GM18909 (cell line): Measurements from ENCODE around the gene PARP14.
"Not testable (repeated sequence)": the region's sequence is repeated elsewhere in the genome, so short reads cannot be mapped to it uniquely, and the experiment has no call there.

Experiments used
- ATAC-seq: cut with Tn5 transposase; IDR thresholded peaks from one replicate; pipeline ENCODE4 v1.9.1; 2021; ENCODE audit warnings: mild to moderate bottlenecking; ENCODE audit not compliant: unreplicated experiment, poor library complexity

The PARP14 gene

GRCh38 chr3:122674339-122674738, 6.3 kb upstream of the PARP14 start:
- no peak for ATAC-seq

GRCh38 chr3:122676759-122677158, 3.9 kb upstream of the PARP14 start:
- no peak for ATAC-seq

GRCh38 chr3:122677216-122677615, 3.4 kb upstream of the PARP14 start:
- ATAC-seq, result no peak

- ATAC-seq, result no peak
These were observed 2.1 kb upstream of the PARP14 start for GRCh38 chr3:122678506-122678905.

- ATAC-seq, result peak; percentile 47
These were observed 1.4 kb upstream of the PARP14 start for GRCh38 chr3:122679085-122679881.

- ATAC-seq, result peak; percentile 6
These were observed 661 bp upstream of the PARP14 start for GRCh38 chr3:122679882-122680474.

- ATAC-seq, result no peak
These were observed 790 bp downstream of the PARP14 start for GRCh38 chr3:122681284-122681973.

GRCh38 chr3:122681974-122682409, 1.4 kb downstream of the PARP14 start:
- no peak for ATAC-seq

- ATAC-seq, result not testable (repeated sequence)
These were observed 2.3 kb downstream of the PARP14 start for GRCh38 chr3:122682778-122683411.

GRCh38 chr3:122687298-122687697, 6.7 kb downstream of the PARP14 start:
- no peak for ATAC-seq

- no peak for ATAC-seq
These were observed 8.4 kb downstream of the PARP14 start for GRCh38 chr3:122688996-122689395.

GRCh38 chr3:122689587-122689986, 8.9 kb downstream of the PARP14 start:
- no peak for ATAC-seq

- no peak for ATAC-seq
These were observed 9.5 kb downstream of the PARP14 start for GRCh38 chr3:122690096-122690495.

- ATAC-seq, result peak; percentile 79
These were observed 10.6 kb downstream of the PARP14 start for GRCh38 chr3:122691195-122691594.

GRCh38 chr3:122692674-122693073, 12.0 kb downstream of the PARP14 start:
- no peak for ATAC-seq

GRCh38 chr3:122694966-122695365, 14.3 kb downstream of the PARP14 start:
- ATAC-seq, result peak; percentile 43

- no peak for ATAC-seq
These were observed 15.4 kb downstream of the PARP14 start for GRCh38 chr3:122695927-122696561.

- ATAC-seq, result peak; percentile 67
These were observed 17.4 kb downstream of the PARP14 start for GRCh38 chr3:122697952-122698620.

- ATAC-seq, result no peak
These were observed 19.6 kb downstream of the PARP14 start for GRCh38 chr3:122700193-122700592.

- no peak for ATAC-seq
These were observed 24.7 kb downstream of the PARP14 start for GRCh38 chr3:122705379-122705778.
